Cardiac fibroblast (primary cell): Measurements from ENCODE around the gene POLG.

Experiments
- DNase-seq, 2 donors: peaks; one replicate each; pipeline versions ENCODE4 v3.0.0 to v3.0.0-alpha.2; 2010; ENCODE audit warnings: low read depth in 2 of 2
- H3K4me3 ChIP-seq, 2 donors: replicated peaks in 1 of 2; 1 replicate in 1 of 2; 2 replicates in 1 of 2; pipeline ENCODE4 v1.5.1; 2011; ENCODE audit warnings: low read depth in 2 of 2, low read length in 2 of 2, mild to moderate bottlenecking in 2 of 2, moderate library complexity in 1 of 2
- CTCF ChIP-seq: IDR thresholded peaks from one replicate; pipeline ENCODE4 v1.5.1; 2011; ENCODE audit warnings: low read depth, mild to moderate bottlenecking, low read length, inconsistent platforms

The POLG gene

DNA sequence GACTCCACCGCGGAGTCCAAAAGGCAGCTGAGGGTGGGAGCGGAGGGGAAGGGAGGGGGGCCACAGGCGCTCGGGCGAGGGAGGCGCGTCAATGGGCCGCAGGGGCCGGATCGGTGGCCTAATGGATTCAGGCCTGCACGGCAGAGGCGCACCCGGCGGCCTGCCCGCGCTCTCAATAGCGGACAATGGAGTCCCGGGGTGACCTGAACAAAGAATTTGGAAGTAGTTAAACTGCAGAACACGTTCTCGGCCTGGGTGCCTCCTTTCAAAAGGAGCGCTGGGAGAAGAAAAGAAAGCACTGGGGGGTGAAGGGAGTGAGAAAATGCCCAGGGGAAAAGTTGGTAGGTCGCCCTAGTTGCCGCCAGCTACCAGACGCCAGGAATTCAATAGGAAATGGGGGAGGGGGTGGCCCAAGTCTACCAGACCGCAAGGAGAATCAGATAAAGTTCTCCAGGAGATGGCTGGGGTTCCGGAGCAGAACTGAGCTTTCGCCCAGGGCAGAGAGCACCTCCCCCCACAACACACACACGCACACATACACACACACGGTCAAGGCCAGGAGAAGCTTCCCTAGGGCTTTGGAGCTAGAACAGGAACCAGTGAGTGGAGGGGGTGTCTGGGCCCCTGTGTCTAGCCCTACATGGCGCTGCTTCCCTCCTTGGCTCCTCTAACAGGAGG is 25.8 kb upstream of the POLG start:
- no peak for TF ChIP-seq CTCF
- no peak for DNase-seq
- H3K4me3 ChIP-seq: no peak overlapping the region

DNA sequence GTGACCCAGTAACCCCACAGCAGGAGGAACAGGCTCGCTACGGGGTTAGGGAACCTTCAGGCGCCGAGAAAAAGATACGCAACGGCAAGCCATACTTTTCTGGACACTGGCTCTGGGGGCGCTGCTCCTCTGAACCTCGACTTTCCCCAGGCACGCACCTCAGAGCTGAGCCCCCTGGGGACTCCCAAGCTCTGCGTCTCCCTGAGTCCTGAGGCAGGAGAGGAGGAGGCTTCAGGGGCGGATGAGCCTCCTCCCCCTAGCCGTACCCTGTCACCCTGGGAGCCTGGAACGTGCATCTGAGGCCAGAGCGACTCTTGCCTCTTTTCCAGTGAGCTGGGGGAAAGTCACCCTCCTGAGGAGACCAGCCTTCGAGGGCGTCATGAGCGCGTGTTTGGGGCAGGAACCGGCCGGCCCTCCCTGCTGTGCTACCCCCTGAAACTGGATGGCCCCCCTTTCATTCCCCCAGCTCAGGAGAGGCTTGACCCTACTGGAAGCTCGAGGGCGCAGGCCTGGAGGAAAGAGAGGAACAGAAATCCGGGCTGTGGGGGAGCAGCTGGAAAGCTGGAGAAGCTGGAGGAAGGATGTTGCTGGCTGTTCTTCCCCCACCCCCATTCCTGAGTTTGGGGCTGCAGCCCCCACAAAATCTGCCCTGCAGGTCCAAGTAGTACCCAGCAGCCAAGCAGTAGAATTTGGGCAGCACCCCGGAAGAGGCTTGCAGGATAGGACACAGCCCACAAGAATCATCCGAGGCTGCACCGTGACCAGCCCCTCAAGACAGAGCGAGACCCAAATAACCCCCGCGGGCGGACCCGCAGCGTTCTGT is 25.1 kb upstream of the POLG start:
- no peak for DNase-seq
- no peak for TF ChIP-seq CTCF
- no peak overlapping the region for H3K4me3 ChIP-seq

DNA sequence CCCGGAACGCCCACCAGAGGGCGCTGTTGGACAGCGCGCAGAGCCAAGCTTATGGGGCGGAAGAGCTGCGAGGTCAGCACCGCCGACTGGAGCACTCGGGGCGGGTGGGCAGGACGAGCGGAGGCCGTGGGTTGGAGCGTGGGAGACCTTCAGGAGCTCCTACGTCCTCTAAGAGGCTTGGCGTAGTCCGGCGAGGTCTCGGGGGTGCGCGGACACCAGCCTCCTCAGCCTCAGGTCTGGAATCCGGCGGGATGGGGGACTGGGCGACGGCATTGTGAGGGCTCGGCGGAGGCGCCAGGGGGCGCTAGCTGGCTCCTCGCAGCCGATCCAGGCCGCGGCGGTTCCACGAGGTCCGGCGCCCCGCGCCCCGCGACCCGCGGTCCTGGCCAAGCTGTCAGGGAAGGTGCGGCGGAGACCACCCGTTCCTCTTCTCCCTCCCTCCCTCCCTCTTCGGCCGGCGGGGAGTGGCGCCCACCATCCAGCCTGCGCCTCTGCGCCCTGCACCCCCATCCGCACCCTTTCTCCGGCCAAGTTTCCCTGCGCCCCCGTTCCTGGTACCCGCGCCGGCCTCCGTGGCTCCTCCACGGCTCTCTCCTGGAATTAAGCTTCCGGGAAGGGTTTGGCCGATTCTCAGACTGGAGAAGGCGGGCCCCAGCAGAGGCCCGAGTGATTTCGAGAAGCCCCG is 24.3 kb upstream of the POLG start:
- TF ChIP-seq CTCF: peak; percentile 86
- H3K4me3 ChIP-seq: peak overlapping the region; percentile 45 to 56
- DNase-seq: peak; percentile 77 to 83

DNA sequence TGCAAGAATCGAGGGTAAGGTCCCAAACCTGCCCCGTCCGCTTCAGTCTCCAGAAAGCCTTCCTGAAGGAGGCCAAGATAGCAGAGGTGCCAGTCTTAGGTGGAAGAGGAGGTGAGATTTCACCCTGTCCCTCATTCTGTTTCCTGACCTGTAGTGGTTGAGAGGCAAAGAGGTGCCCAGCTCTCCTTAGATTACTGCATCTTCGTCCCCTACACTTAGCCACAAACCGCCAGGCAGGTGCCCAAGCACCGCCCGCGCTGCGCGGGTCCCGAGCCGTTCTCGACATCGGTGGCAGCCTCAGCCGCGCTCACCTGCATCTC is 23.8 kb upstream of the POLG start:
- no peak for DNase-seq
- peak overlapping the region; percentile 45 to 56 for H3K4me3 ChIP-seq
- no peak for TF ChIP-seq CTCF

- DNase-seq: peak in 1 of 2 donors; percentile 22
- no peak for TF ChIP-seq CTCF
- H3K4me3 ChIP-seq: no peak overlapping the region
Measured at GRCh38 chr15:89356634-89357298, 22.1 kb upstream of the POLG start.

DNA sequence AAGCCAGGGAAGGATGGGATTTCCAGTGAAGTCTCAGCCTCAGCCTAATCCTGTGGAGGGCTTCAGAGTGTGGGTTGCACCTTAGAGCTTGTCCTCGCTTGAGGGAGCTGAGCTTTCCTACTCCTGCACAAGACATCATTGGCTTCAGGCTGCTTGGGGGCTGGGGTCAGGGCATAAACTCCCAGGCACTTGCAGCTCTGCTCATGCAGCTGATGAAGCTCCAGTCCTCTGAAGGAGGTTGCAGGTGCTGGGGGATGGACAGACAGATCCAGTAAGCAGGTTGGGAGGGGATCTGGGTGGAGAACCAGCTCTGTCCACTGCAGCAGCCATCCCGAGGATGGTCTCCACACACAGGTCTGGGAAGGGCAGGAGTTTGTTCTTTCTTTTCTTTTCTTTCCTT is 19.4 kb upstream of the POLG start:
- no peak overlapping the region for H3K4me3 ChIP-seq
- TF ChIP-seq CTCF: no peak
- DNase-seq: no peak
